A549 (cell line): Measurements from ENCODE around the gene TANGO2. TPM values are rescaled to one million over a fixed set of nuclear protein-coding genes. Genes with fewer than 3 reads are reported as not detected.

Experiments used
- ATAC-seq, 2 experiments: fragments of 200-7000 bp in 1 of 2; fragments of >200 bp in 1 of 2; cut with Nextera tagmentation in 1 of 2; cut with Tn5 transposase in 1 of 2; 3 replicates each; pipeline versions ENCODE4 v1.8.0 to v1.9.1; 2018 to 2020; ENCODE audit warnings: mild to moderate bottlenecking in 1 of 2, moderate library complexity in 1 of 2
- CTCF ChIA-PET: fragments of 300-600 bp; sonication (Branson Sonifier 250); formaldehyde crosslinking; extraction: SDS; loops from one replicate; lab custom pipeline; 2021; ENCODE audit warnings: antibody characterized with exemption, inconsistent platforms; lab: Yijun Ruan, JAX
- POLR2A ChIA-PET: fragments of 350-600 bp; formaldehyde crosslinking; extraction: SDS; loops from one replicate; lab custom pipeline; 2021; ENCODE audit warnings: antibody characterized with exemption, inconsistent platforms; lab: Yijun Ruan, JAX
- DNase-seq, 2 experiments: peaks; one replicate each; pipeline versions ENCODE4 v3.0.0 to v3.0.0-alpha.2; 2011 to 2016; ENCODE audit warnings: low read depth in 1 of 2, low spot score in 1 of 2
- FAIRE-seq: peaks from 2 replicates; lab custom pipeline; 2011; peaks lifted over from hg19 to GRCh38; lab: Jason Lieb, UNC
- H3K27ac ChIP-seq, 2 experiments: fragments of >200 bp; sonication (Bioruptor Twin); formaldehyde crosslinking; 3 replicates each; pipeline ENCODE4 v1.5.1; 2016 to 2017
- H3K4me1 ChIP-seq: fragments of >200 bp; sonication (Bioruptor Twin); formaldehyde crosslinking; 3 replicates; pipeline ENCODE4 v1.6.1; 2016
- H3K4me2 ChIP-seq: fragments of >200 bp; sonication (Bioruptor Twin); formaldehyde crosslinking; 3 replicates; pipeline ENCODE4 v1.6.1; 2016
- H3K4me3 ChIP-seq: fragments of >200 bp; sonication (Bioruptor Twin); formaldehyde crosslinking; 3 replicates; pipeline ENCODE4 v1.5.1; 2016
- H3K9me3 ChIP-seq: fragments of >200 bp; sonication (Bioruptor Twin); formaldehyde crosslinking; 3 replicates; pipeline ENCODE4 v1.6.1; 2016
- CBX8 ChIP-seq: fragments of 200-600 bp; sonication (generic); IDR thresholded peaks from 2 replicates; pipeline ENCODE4 v1.6.1; 2016
- CHD2 ChIP-seq: fragments of 150-350 bp; IDR thresholded peaks from 2 replicates; pipeline ENCODE4 v1.6.1; 2014; ENCODE audit warnings: low read length; ENCODE audit not compliant: partially characterized antibody
- EHMT2 ChIP-seq: fragments of 200-600 bp; sonication (generic); IDR thresholded peaks from 2 replicates; pipeline ENCODE4 v1.6.1; 2016; ENCODE audit warnings: antibody characterized with exemption, low read depth, mild to moderate bottlenecking, moderate library complexity
- EP300 ChIP-seq, 2 experiments: fragments of >200 bp; sonication (Bioruptor Twin); formaldehyde crosslinking; IDR thresholded peaks; 2 replicates in 1 of 2; 3 replicates in 1 of 2; pipeline ENCODE4 v1.6.1; 2016 to 2017
- ESRRA ChIP-seq: fragments of 150-350 bp; IDR thresholded peaks from 2 replicates; pipeline ENCODE4 v1.6.1; 2014; ENCODE audit warnings: mild to moderate bottlenecking, low read length, borderline replicate concordance
- FOSB ChIP-seq: fragments of 250-450 bp; sonication (Bioruptor Pico); IDR thresholded peaks from 2 replicates; pipeline ENCODE4 v1.5.0; 2020; ENCODE audit warnings: mild to moderate bottlenecking, moderate library complexity
- HMGXB4 ChIP-seq: fragments of 250-450 bp; sonication (Bioruptor Pico); IDR thresholded peaks from 2 replicates; pipeline ENCODE4 v1.5.0; 2021; ENCODE audit warnings: mild to moderate bottlenecking, moderate library complexity, borderline replicate concordance
- HOXB13 ChIP-seq: fragments of 250-450 bp; sonication (Bioruptor Pico); IDR thresholded peaks from 2 replicates; pipeline ENCODE4 v1.5.0; 2020; ENCODE audit warnings: low read depth, mild to moderate bottlenecking, moderate library complexity
- MAFK ChIP-seq: fragments of 450-650 bp; IDR thresholded peaks from 2 replicates; pipeline ENCODE4 v1.6.1; 2014; ENCODE audit not compliant: partially characterized antibody
- MYC ChIP-seq: IDR thresholded peaks from 2 replicates; pipeline ENCODE4 v1.6.1; 2012; ENCODE audit warnings: mild to moderate bottlenecking, inconsistent platforms, low read length, improper control_type of control experiment, borderline replicate concordance
- RAD21 ChIP-seq, 2 experiments: fragments of >200 bp in 1 of 2; sonication (Bioruptor Twin) in 1 of 2; formaldehyde crosslinking in 1 of 2; IDR thresholded peaks in 1 of 2; conservative IDR thresholded peaks in 1 of 2; 2 replicates in 1 of 2; 3 replicates in 1 of 2; pipeline ENCODE4 v1.6.1; 2012 to 2018; ENCODE audit warnings: inconsistent platforms in 1 of 2
- RARB ChIP-seq: fragments of 250-450 bp; sonication (Bioruptor Pico); IDR thresholded peaks from 2 replicates; pipeline ENCODE4 v1.8.0; 2021; ENCODE audit warnings: mild to moderate bottlenecking, moderate library complexity
- RCOR1 ChIP-seq: fragments of 150-350 bp; IDR thresholded peaks from 2 replicates; pipeline ENCODE4 v1.6.1; 2014; ENCODE audit warnings: antibody characterized with exemption, low read length, low read depth
- RFX5 ChIP-seq: fragments of 450-650 bp; IDR thresholded peaks from 2 replicates; pipeline ENCODE4 v1.7.1; 2014; ENCODE audit warnings: antibody characterized with exemption, mild to moderate bottlenecking, moderate library complexity
- SREBF2 ChIP-seq: fragments of 450-650 bp; IDR thresholded peaks from 2 replicates; pipeline ENCODE4 v1.6.1; 2014; ENCODE audit warnings: mild to moderate bottlenecking, moderate library complexity
- TFCP2L1 ChIP-seq: fragments of 250-450 bp; sonication (Bioruptor Pico); IDR thresholded peaks from 2 replicates; pipeline ENCODE4 v1.5.0; 2021; ENCODE audit warnings: mild to moderate bottlenecking
- USF2 ChIP-seq: fragments of 450-650 bp; IDR thresholded peaks from 2 replicates; pipeline ENCODE4 v1.6.1; 2014; ENCODE audit warnings: antibody characterized with exemption
- ZNF302 ChIP-seq: fragments of 250-450 bp; sonication (Bioruptor Pico); IDR thresholded peaks from 2 replicates; pipeline ENCODE4 v1.9.0; 2021; ENCODE audit warnings: inconsistent platforms, mild to moderate bottlenecking, moderate library complexity
- WGBS: methylation state at CpG from one replicate; pipeline ENCODE4 v1.1.6; 2017; ENCODE audit errors: missing lambda C conversion rate; 5-methylcytosine and 5-hydroxymethylcytosine counted together
- polyA plus RNA-seq, 4 experiments: library from polyadenylated mRNA; depleted of rRNA in 3 of 4; stranded (reverse); fragments of >200 nt; fragmentation: RNase III in 1 of 4; extraction: RNeasy Plus Mini Kit Qiagen cat#74134 plus additional on column Dnase treatment in 1 of 4; gene quantifications; 2 replicates in 3 of 4; 3 replicates in 1 of 4; pipeline ENCODE4 v1.2.3, GENCODE V29; 2011 to 2017
- TF ChIP-seq, protein P1 (sequence below): fragments of >200 bp; sonication (Bioruptor Twin); formaldehyde crosslinking; IDR thresholded peaks from 3 replicates; pipeline ENCODE4 v1.6.1; 2016
- TF ChIP-seq, protein P2 (sequence below): fragments of 200-600 bp; sonication (generic); IDR thresholded peaks from 2 replicates; pipeline ENCODE4 v1.6.1; 2016; ENCODE audit warnings: antibody characterized with exemption, mild to moderate bottlenecking, moderate library complexity
- TF ChIP-seq, protein P3 (sequence below): fragments of >200 bp; sonication (Bioruptor Twin); formaldehyde crosslinking; IDR thresholded peaks from 3 replicates; pipeline ENCODE4 v1.5.1; 2016

TANGO2 gene
- polyA plus RNA-seq, 2 of the 4 experiments (the other 2 are of a cell fraction) = 13.2 to 13.8 TPM

GRCh38 chr22:20112623-20113511 is 92.0 kb downstream of the TANGO2 start:
- Histone ChIP-seq H3K4me3 (no peak overlapping the region), H3K4me2 (no peak overlapping the region), H3K4me1 (peaks cover 8% of the 10 kb centered on the region; the same call in 1 of the 3 replicates), H3K27ac (no peak overlapping the region), H3K9me3 (no peaks in the 10 kb centered on the region)
- FAIRE-seq (no peak), DNase-seq (no peak), ATAC-seq (no peak)
- TF ChIP-seq RCOR1 (no peak), ESRRA (no peak), FOSB (no peak), MAFK (no peak), EP300 (IDR thresholded peaks at IDR 0.05) (no peak), CBX8 (no peak), HMGXB4 (CRISPR knock-in tag) (no peak), MYC (no peak), HOXB13 (no peak)
- TF ChIP-seq, protein P1, sequence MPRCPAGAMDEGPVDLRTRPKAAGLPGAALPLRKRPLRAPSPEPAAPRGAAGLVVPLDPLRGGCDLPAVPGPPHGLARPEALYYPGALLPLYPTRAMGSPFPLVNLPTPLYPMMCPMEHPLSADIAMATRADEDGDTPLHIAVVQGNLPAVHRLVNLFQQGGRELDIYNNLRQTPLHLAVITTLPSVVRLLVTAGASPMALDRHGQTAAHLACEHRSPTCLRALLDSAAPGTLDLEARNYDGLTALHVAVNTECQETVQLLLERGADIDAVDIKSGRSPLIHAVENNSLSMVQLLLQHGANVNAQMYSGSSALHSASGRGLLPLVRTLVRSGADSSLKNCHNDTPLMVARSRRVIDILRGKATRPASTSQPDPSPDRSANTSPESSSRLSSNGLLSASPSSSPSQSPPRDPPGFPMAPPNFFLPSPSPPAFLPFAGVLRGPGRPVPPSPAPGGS = no peak
- TF ChIP-seq, protein P2, sequence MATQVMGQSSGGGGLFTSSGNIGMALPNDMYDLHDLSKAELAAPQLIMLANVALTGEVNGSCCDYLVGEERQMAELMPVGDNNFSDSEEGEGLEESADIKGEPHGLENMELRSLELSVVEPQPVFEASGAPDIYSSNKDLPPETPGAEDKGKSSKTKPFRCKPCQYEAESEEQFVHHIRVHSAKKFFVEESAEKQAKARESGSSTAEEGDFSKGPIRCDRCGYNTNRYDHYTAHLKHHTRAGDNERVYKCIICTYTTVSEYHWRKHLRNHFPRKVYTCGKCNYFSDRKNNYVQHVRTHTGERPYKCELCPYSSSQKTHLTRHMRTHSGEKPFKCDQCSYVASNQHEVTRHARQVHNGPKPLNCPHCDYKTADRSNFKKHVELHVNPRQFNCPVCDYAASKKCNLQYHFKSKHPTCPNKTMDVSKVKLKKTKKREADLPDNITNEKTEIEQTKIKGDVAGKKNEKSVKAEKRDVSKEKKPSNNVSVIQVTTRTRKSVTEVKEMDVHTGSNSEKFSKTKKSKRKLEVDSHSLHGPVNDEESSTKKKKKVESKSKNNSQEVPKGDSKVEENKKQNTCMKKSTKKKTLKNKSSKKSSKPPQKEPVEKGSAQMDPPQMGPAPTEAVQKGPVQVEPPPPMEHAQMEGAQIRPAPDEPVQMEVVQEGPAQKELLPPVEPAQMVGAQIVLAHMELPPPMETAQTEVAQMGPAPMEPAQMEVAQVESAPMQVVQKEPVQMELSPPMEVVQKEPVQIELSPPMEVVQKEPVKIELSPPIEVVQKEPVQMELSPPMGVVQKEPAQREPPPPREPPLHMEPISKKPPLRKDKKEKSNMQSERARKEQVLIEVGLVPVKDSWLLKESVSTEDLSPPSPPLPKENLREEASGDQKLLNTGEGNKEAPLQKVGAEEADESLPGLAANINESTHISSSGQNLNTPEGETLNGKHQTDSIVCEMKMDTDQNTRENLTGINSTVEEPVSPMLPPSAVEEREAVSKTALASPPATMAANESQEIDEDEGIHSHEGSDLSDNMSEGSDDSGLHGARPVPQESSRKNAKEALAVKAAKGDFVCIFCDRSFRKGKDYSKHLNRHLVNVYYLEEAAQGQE = no peak
- TF ChIP-seq, protein P3, sequence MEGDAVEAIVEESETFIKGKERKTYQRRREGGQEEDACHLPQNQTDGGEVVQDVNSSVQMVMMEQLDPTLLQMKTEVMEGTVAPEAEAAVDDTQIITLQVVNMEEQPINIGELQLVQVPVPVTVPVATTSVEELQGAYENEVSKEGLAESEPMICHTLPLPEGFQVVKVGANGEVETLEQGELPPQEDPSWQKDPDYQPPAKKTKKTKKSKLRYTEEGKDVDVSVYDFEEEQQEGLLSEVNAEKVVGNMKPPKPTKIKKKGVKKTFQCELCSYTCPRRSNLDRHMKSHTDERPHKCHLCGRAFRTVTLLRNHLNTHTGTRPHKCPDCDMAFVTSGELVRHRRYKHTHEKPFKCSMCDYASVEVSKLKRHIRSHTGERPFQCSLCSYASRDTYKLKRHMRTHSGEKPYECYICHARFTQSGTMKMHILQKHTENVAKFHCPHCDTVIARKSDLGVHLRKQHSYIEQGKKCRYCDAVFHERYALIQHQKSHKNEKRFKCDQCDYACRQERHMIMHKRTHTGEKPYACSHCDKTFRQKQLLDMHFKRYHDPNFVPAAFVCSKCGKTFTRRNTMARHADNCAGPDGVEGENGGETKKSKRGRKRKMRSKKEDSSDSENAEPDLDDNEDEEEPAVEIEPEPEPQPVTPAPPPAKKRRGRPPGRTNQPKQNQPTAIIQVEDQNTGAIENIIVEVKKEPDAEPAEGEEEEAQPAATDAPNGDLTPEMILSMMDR = no peak
- POLR2A ChIA-PET = no interaction called here
- 100% methylated on average over 2 of the region's 26 CpGs for WGBS
- CTCF ChIA-PET = interaction anchor here (1.3 kb wide), 1 partner anchor 126 kb away, joined by 3 read pairs; no protein-coding TSS in a partner anchor

DNA sequence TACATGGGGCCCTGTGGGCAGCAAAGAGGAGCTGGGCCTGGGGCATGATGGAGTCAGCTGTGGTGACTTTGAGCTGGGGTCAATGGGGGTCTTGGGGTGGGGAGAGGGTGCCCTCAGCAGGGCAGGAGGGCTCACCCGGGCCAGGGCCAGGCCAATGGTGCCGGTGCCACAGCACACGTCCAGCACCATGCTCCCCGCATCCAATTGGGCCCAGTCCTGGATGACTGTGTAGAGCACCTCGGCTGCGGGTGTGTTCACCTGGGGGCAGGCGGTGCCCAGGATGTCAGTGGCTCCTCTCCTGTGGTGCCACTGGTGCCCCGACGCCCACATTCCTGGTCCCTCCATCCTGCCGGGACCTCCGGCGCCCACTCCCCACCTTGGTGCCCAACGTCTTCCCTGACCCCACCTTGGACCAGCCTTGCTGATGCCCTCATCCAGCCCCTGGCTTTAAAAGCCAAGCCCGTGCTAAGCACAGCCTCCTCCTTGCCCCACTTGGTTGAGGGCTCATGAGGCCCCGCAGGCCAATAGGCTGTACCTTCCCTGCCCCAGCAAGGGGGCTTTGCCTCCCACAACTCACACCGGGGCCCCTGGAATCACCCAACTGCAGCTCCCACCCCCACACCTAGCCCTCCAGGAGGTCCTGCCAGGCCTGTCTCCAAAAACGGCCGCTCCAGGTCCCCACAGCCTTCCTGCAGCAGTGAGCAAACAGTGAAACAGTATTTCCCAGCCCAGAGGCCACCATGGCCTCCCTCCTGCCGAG is 92.8 kb downstream of the TANGO2 start:
- WGBS = 94% methylated on average over 11 of the region's 19 CpGs
- DNase-seq = no peak
- CTCF ChIA-PET = interaction anchor here (1.3 kb wide), 1 partner anchor 125 kb away, joined by 3 read pairs; no protein-coding TSS in a partner anchor

More for the DNA sequence above, 92.8 kb downstream of the TANGO2 start:
- FAIRE-seq = no peak
- no peak overlapping the region for H3K27ac ChIP-seq
- TF ChIP-seq TFCP2L1 (CRISPR knock-in tag) = no peak
- no peak for TF ChIP-seq RARB (CRISPR knock-in tag)
- no peak for TF ChIP-seq CHD2
- TF ChIP-seq EHMT2 = no peak
- TF ChIP-seq ZNF302 = no peak
- no peak for TF ChIP-seq SREBF2
- TF ChIP-seq USF2 = no peak
- TF ChIP-seq RAD21 (conservative IDR thresholded peaks at IDR 0.05 in 1 of 2, IDR thresholded peaks at IDR 0.05 in 1 of 2) = no peak
- no peak for TF ChIP-seq RFX5
- no peak overlapping the region for H3K4me3 ChIP-seq
- POLR2A ChIA-PET = no interaction called here
- H3K9me3 ChIP-seq = no peaks in the 10 kb centered on the region
- no peak overlapping the region for H3K4me2 ChIP-seq
- peaks cover 8% of the 10 kb centered on the region; the same call in 2 of the 3 replicates for H3K4me1 ChIP-seq
- no peak for ATAC-seq
